Activated CD8-positive, alpha-beta memory T cell treated with anti-CD3 and anti-CD28 coated beads, Interleukin-2, amount 50 U/mL, for 1 hour (primary cell): ENCODE data around the gene UPK3A.

Experiments
- DNase-seq: peaks from one replicate; pipeline ENCODE4 v3.0.0-alpha.2; 2020; ENCODE audit errors: extremely low read depth

Gene UPK3A

DNA sequence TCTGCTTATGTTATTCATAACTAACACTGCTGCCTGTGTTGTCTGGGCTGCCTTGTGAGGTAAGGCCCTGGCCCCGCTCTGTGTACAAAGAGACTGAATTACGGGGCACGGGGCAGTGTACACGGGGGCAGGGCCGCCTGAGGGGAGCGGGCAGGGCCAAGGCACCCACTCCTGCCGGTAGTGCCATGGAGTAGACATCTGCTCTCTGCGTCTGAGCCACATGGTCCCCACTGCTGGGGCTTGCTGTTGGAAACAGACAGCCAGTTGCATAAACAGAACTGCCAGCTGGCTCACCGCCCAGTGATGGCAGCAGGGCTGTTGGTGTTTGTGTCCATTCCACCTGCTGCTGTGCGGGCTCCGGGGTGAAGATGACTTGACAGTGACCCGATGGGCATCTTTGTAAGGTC, 44.8 kb downstream of the UPK3A start:
- DNase-seq = no peak

DNA sequence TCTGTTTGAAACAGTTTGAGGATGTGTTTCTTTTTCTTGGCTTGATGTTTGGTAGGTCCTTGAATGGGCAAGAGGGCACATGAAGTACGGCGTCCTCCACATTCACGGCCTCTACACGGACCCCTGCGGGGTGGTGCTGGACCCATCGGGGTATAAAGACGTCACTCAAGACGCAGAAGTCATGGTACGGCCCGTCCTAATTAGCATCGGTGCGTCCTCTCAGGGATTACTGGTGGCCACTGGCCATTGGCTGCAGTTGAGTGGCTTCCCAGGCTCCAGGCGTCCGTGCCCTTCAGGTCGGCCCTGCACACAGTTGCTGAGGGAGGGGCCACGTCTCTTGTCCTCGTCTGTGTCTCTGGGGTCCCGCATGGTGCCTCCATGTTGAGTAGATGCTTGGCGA, 45.8 kb downstream of the UPK3A start:
- no peak for DNase-seq

DNA sequence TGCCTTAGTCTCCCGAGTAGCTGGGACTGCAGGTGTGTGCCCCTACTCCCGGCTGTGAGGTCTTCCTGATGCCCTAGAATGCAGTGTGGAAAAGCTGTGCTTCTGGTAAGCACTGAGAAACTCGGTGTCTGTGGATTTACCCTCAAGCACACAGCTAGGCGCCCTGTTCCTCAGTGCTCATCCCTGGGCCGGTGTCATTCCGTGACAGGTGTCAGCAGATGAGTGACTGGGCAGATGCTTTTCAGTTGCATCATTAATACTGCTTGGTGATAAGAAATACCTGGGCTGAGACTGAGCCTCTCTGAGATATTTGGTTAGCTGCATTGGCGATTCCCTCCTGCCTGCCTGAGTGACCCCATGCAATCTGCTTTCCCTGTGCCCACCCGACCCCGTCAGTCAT, 46.7 kb downstream of the UPK3A start:
- no peak for DNase-seq

DNA sequence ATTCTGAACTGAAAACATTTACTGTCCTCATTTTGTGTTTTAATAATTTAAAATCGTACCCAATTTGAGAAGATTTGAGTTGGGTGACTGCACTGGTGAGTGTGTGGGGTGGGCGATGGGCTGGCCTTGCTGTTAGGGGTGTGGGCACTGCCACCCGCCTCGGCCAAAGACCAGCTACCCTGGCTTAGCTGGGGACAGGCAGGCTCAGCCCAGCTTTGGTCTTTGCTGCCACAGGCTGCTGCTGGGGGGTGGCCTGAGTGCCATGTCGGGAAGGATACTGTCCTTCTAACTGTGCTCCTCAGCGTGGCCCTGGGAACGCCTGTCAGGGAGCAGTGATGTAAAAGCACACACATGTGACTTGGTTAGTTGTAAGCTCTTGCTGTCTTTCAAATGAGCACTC, 47.3 kb downstream of the UPK3A start:
- no peak for DNase-seq

DNA sequence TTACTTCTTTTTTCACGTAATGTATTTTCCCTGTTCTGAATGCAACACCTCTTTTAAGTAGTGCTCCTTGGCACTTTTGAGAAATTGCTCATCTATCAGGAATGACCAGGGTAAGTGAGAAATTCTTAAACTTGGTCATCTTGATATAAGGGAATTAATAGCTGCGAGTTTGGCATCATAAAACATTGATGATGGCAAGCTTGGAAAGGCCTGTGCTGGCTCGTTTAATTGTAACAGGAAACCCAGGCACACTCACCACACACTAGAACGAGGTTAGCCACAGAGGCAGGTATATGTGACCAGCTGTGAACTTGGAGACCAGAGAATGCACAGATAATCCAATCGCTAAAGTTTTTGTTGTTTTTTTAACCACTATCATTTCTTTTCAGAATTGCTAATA, 49.3 kb downstream of the UPK3A start:
- DNase-seq = no peak

DNA sequence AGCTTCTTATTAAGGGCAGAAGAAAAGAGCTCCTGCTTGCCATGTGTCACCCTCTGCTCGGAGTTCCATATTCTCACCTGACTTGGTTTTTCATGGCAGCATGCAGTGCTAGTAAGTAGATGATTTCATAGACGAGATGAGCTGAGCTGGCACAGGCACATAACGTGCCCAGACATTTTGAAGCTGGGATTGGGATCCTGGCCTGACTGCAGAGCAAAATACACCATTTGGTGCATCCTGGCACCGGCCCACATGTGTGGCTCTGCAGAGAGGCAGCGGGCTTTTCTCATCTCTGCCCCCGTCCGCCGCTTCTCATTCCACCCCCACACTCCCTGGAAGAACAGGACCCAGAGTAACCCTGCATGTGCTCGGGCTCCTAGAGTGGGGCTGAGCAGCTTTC, 49.8 kb downstream of the UPK3A start:
- DNase-seq = no peak

DNA sequence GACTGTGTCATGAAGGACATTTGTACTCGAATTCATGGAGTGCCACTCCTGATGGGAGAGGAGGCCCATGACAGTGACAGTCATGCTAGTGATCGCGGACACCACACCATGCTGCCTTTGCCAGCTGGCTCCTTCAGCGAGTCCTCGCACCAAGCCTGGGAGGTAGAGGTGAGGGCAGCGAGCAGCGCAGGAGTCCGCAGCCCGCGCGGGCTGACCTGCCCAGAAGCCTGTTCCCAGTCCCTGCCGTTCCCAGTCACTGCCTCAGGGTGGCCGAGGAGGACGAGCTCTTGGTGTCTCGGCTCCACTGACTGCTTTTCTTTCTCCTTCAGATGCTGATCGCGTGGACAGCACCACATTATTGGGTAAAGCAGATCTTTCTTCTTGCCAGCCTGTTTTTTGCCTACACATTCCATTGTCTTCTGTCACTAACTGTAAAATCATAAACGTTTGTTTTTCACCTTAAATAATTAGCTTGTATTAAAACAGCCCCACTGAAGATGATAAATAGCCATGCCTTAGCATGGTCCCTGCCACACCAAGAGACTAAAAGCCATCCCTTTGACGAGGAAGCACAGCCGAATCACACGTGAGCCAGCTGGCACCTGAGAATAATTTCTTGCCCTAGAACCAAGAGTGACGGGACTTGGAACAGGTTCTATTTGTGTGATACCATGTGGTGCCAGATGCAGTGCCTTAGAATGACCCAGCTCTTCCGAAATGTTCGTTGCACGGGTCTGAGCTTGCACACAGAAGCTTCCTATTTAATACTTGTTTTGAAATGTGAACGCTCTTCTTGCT, 50.5 kb downstream of the UPK3A start:
- DNase-seq = no peak

DNA sequence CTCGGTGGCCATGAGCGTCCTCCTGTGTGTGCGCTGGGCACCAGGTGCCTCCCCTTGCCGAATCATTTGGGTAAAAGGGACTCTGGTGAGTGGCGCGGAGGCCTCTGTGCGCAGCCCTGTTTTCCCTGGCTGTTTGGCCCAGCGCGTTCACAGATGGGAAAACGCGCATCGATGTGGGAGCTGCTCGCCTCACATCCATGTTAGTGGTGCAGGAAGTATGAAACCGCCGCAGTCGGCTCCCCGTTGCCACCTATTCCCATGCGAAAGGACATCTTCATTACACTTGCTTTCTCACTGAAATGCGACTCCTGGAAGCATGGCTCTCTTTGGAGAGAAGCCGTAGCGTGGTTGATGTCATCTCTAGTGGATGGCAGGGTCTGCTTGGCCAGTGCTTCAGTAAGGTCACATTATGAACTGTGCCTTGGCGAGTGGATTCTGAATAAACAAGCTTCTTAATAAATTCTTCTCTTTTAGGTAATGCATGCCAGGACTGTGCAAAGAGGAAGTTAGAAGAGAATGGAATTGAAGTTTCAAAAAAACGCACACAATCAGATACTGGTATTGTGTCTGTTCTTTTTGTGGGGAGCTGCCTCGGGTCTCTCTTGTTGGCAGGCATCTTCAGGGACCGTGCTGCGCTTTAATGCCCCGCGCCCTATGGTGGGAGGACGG, 51.2 kb downstream of the UPK3A start:
- DNase-seq = no peak

DNA sequence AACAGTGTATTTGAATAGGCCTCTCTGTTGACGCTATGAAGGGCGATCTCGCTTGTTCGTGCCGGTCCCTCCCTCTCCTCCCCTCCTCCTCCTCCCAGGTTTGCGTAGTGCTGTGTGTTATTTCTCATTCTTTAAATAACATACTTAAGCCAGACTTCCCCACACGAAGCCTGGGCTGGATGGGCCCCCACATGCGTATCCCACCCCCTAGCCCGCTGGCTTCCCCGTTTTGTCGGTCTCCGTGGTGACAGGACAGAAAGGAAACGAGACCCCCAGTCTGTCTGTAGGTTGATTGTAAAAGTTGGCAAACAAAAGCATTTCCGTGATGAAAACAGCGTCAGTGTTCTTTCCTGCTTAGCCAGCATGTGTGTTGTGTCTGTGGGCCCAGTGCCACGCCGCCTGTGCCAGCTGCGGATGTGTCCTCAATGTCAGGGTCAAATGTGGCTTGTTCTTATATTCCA, 52.3 kb downstream of the UPK3A start:
- peak; percentile 42 for DNase-seq

DNA sequence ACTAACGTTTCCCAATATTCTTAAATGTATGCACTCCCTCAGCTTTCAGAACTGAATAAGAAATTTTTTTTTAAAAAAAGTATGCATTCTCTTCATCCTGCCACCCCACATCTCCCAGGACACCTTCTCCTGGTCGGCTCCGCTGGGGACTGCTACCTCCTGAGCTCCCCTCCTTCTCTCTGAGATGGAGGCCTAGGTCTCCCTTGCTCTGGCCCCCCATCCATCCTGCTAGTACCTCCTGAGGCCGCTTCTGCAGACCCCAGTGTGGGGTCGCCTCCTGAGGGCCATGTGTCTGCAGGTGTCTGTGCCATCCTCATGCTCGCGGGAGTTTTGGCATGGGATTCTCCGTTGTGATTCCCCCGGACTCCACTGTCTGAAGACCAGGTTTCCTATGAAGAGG, 52.8 kb downstream of the UPK3A start:
- DNase-seq = no peak

DNA sequence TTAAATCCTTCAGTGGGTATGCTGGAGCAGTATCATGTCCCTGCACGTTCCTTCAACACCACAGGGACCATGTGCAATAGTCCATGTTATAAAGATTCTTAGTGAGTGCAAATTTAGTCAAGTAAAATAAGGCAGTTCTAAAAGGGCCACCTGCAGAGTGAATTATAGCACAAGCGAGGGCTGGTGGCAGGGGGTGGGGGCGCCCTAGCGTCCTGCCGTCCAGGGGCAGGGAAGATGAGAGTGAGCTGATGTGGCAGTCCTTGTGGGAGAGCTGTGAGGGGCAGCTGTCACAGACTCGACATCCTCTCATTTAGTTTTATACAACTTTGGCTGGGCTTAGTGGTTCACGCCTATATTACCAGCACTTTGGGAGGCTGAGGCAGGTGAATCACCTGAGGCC, 54.0 kb downstream of the UPK3A start:
- no peak for DNase-seq

DNA sequence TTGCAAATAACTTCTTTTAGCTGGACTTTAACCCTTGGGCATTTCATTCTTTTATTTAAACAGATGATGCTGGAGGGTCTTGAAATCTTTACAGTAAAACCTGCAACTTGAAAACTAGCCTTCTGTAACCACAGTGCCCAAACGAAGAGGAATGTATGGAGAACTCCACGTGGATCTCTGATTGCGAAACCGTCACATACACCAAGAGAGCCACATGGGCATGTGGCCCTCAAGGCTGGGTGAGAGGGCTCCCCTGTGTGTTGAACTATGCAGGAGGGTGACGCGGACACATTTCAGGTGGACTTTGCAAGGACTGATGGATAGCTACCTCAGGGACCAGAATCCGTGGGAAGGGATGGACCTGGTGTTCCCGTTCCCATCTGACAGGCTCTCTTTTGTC, 55.6 kb downstream of the UPK3A start:
- DNase-seq = no peak

DNA sequence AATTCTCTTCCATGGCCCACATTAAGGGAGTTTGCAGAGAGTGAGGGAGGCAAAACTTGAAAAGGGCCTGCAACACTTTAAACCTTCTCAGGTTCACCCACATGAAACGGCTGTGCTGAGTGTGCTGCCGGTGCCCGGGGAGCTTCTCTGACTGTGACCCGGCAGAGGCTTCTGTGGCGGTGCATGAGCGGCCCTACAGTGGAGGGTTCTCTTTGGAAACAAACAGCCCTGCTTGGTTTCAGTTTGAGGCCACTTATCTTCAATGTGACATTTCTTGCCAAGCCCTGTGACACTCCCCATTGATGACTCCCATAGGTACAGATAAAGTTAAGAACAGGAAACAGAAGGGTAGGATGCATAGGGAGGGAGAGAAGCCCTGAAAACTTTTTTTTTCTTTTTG, 56.7 kb downstream of the UPK3A start:
- no peak for DNase-seq

DNA sequence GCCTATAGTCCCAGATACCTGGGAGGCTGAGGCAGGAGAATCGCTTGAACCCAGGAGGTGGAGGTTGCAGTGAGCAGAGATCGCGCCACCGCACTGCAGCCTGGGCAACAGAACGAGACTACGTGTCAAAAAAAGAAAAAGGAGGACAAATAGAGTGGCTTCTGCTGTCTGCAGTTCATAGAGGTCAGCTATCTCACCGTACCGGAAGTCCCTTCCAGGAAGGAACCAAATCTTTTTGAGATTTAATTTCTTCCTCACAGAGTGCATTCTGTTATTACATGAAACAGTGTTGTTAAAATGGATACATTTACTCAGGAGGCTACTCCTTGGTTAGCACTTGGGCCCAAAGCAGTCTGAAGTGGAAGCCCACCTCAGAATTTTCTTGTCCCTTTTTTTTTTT, 58.4 kb downstream of the UPK3A start:
- no peak for DNase-seq

DNA sequence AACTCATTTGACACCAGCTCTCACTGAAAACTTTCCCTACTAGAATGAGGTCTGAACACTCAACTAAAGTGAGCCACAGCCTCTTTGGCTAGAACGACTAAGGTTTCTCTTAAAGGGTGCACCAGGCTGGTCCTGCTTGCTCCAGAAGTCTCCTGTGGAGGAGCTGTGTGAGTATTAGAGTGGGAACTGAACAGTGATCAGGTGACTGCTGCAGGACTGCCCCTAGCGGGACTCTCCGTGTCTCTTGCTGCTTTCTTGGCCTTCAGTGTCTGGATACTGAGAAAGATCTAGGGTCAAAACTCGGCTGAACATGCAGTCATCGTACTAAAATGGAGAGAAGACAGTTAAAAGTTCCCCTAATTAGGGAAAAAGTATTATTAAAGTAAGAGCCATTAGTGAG, 59.6 kb downstream of the UPK3A start:
- DNase-seq = no peak
